ENCODE data around the gene OSTF1.

The OSTF1 gene

DNA sequence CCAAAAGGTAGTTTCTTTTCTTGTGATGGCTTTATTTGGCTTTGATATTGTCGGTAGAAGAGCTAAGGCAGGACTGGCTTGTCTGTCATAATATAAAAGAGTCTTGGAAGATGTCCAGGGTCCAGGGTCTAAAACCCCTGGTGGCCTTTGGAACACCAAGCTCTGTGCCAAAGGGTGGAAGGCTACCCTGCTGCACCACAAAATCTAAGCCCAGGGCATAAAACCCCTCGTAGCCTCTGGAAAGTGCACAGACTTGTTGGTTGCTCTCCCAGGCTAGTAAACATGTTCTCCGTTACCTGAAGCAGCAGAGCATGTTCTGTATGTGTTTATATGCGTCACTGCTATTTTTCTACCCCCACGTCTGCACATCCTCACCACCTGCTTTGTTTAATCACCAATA lies 75.5 kb downstream of the OSTF1 start:
- DNase-seq (ENCODE audit: low spot score): no peak

DNA sequence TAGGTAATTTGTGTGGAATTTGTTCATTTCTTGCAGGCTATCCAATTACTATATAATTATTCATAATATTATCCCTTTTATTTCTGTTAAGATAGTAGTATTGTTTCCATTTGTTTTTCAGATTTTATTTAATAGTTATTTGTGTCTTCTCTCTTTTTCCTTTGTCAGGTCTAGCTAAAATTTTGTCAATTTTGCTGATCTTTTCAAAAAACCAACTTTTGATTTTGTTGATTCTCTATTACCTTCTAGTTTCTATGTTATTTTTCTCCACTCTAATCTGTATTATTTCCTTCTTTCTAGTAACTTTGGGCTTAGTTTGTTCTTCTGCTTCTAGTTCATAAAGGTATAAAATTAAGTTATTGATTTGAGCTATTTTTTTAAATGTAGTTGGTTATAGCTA lies 76.3 kb downstream of the OSTF1 start:
- no peak for DNase-seq (ENCODE audit: low spot score)

DNA sequence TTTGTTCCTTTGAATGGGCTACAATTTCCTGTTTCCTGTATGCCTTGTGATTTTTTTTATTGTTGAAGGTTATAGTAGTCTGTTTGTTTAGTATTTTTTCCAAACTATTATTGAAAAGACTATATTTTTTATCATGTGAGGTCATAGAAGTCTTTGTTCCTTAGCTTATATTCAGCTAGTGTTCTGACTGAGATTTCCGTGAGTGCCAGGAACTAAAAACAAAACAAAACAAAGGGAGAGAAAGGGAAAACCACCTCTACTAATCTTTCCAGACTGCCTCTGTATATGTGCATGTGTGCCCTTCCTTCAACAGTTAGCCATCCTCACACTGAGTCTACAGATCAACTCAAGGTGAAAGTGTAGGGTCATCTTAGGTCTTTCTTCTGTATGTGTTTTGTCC lies 79.0 kb downstream of the OSTF1 start:
- no peak for DNase-seq (ENCODE audit: low spot score)

DNA sequence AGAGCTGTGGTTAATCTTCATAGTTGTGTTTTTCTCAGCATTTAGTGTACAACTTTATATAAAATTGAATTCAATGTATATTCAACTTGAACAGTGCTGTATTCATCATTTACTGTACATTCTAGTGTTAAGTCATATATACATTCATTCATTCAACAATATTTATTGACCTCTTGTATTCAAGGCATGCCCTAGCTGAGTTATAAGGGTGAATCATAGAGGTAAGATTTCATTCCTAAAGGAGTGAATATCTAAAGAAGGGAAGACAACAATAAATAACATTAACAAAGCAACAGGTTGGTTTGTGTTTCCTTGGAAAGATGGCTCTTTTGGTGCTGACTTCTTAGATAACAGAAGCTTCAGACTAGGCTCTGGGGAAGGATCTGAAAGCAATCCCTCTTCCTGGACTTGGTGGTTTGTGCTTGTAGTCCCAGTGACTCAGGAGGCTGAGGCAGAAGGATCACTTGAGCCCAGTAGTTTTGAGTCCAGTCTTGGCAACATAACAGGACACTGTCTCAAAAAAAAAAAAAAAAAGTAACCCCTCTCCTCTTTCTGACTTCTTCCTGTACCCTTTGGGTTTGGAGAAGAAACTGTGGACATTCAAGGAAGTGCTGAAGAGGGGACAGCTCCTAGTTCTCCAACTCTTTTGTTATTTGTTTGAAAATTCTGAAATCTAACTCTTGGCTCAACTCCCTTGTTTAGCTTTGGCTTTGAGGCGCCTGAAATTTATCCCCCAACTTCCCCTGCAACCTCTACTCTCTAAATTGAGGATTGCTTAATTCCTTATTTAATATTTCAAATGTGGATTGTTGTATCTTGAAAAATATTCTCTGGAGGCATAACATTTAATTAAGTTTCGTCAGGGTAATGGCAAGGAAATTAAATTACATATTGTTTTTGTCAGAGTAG lies 80.2 kb downstream of the OSTF1 start:
- DNase-seq (ENCODE audit: low spot score): peak; percentile 31

DNA sequence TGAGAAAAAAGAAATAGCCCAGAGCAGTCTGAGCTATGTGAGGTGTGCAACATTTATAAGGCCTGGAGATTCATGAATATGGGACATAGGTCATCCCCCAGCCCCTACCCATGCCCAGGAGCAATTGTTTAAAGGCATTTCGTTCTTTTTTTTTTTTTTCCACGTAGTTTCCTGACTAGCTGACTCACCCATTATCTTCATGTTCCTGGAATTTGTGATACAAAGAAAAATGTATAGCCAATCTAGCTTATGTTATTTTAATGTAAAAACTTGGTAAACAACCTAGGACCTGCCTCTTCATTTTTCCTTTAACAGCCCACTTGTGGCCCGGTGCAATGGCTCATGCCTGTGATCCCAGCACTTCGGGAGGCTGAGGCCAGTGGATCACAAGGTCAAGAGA lies 81.3 kb downstream of the OSTF1 start:
- no peak for DNase-seq (ENCODE audit: low spot score)

DNA sequence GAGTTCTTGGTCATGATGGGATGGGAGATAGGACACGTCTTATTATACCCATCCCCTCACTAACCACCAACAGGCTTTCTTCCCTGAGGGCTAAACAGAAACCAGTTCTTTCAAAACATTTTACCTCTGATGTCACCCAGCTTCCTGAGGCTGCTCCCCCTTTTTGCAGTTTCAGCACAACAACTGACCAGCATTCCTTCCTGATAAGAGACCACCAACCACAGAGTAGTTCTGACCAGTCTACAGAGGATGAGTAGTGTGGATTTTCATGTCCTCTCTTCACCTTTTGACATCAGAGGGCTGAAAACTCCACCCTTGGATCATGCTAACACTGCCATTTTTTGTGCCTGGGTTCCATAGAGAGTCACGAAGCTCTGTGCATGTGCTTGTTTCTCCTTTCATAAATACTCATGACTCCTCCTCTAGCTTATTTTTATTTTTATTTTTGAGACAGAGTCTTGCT lies 82.6 kb downstream of the OSTF1 start:
- DNase-seq (ENCODE audit: low spot score): no peak

DNA sequence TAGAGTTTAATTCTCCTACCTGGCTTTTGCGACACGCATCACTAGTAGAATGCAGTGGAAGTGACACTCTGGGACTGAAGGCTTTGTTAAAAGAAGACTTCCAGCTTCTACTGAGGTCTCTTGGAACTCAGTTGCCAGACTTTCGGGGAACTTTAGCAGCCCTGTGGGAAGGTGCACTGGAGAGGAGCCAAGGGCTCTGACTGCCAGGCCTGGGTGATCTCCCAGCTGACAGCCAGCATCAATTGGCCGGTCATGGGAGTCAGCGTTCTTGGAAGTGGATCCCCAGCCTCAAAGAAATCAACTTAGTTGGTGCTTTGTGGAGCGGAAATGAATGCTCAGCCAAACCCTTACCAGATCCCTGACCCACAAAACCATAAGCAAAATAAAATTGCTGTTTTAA lies 87.1 kb downstream of the OSTF1 start:
- no peak for DNase-seq (ENCODE audit: low spot score)

DNA sequence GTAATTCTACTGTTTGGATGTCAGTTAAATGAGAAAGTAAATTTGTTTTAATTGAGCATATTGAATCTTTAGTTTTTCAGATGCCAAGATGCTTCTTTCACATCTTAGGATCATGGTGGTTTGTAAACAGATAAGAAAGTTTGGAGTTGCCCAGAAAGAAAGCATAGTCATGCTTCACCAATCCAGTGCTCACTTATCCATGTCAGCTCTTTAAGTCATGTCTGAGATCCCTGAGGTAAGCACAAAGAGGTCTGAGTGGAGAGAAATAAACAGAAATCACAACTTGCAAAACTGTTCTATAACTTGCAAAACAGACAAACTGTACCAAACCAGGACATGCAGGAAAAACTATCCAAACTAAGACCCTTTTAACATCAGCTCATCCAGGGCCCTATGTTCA lies 87.7 kb downstream of the OSTF1 start:
- no peak for DNase-seq (ENCODE audit: low spot score)

DNA sequence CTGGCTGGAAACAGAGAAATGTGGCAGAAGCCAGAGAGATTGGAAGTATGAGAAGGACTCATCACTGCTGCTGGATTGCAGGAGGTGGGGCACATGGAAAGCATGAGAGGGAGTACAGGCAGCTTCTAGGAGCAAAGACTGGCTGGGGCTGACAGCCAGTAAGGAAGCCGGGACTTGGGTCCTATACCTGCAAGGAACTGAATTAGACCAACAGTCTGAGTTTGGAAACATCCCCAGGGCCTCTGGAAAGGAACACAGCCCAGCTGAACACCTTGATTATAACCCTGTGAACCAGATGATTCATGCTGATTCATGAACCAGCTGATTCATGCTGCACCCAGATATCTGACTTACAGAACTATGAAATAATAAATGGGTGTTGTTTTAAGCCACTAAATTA lies 93.4 kb downstream of the OSTF1 start:
- no peak for DNase-seq (ENCODE audit: low spot score)

DNA sequence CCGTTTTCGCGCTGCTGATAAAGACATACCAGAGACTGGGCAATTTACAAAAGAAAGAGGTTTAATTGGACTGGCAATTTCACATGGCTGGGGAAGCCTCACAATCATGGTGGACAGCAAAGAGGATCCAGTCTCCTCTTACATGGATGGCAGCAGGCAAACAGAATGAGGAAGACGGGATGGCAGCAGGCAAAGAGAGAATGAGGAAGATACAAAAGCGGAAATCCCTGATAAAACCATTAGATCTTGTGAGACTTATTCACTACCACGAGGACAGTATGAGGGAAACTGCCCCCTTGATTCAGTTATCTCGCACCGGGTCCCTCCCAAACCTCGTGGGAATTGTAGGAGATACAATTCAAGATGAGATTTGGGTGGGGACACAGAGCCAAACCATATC lies 95.0 kb downstream of the OSTF1 start:
- no peak for DNase-seq (ENCODE audit: low spot score)

DNA sequence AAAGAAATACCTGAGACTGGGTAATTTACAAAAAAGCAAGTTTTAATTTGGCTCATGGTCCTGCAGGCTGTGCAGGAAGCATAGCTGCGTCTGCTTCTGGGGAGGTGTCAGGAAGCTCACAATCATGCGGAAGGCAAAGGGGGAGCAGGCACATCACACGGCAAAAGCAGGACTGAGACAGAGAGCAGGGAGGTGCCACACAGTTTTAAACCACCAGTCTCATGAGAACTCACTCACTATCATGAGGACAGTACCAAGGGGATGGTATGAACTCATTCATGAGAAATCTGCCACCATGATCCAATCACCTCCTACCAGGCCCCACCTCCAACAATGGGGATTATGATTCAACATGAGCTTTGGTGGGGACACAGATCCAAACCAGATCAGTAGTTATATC lies 96.2 kb downstream of the OSTF1 start:
- DNase-seq (ENCODE audit: low spot score): no peak

DNA sequence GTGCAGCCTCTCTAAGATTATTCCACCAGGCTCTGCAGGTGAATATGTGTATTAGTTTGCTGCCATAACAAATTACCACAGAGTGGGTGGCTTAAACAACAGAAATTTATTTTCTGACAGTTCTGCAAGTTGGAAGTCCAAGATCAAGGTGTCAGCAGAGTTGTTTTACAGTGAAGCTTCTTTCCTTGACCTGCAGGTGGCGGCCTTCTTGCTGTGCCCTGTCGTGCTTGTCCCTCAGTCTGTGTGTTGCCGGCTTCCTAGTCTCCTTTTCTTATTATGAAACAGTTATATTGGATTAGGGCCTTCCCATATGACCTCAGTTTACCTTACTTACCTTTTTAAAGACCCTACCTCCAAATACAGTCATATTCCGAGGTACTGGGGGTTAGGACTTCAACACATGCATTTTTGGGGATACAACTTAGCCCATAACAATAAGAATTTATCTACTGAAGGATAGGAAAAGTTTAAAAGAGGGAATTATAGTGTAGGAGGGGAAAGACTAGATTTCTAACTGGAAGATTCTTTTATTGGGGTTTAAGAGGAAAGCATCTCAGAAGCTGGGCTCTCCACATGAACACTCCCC lies 97.4 kb downstream of the OSTF1 start:
- peak; percentile 36 for DNase-seq (ENCODE audit: low spot score)

DNA sequence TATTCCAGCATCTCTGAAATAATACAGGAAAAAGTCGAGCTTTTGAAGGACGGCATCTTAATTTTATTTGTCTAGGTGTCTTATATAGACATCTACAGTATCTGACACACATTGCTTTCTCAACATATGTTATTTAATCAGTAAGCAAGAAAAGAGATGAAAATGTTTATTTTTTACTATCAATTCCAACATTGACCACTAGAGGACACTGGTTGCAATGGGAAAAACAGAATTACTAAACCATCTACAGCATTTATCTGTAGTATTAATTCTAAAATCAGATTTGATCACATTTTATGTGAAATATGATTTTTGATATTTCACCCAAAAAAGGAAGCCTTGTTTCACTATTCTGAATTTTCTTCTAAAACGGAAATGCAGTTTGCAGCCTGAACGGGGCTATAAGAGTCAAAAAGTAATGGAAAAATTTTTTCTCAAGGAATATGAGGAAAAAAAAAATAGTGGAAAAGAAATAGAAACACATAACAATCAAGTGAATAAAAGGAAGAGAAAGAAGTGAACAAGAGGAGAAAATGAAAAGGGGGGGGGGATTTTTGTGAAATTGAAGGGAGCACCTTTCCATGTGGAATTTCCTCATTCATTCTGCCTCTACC lies 98.6 kb downstream of the OSTF1 start:
- DNase-seq (ENCODE audit: low spot score): no peak

DNA sequence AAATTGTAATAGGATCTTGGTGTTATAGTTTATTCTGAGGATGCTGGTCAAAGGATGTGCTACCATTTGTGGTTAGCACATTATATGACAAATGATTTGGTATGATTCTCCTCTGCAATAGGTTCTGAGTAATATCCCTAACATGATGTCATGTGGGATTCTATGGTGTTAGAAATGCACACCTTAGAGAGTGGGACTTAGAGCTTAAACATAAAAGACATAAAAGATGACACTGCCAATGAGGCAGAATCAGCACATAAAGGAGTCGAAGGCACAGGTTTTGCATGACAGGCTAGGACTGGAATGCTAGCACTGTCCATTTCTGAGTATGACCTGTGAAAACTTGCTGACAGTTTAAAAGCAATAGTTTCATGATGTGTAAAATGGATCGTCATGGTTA lies 100.4 kb downstream of the OSTF1 start:
- no peak for DNase-seq (ENCODE audit: low spot score)

DNA sequence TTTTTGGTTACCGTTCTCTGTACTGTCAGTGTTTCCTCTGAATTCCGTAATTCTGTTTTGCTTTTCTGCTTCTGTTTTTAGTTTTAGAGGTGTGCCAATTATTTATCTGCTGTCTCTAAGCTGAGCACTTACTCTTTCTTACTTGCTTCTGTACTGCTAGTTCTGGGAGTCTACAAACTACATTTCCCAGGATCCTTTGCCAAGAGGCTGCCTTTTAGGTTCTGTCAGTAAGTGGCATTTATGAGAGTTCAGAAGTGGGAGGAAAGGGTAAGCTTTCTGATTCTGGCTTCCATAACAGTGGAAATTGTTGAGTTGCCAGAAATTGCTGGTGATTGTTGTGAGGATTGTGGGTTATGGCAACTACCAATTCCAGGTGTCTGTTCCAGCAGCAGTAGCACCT lies 102.4 kb downstream of the OSTF1 start:
- no peak for DNase-seq (ENCODE audit: low spot score)

Small RNA genes within 50 kb of the gene (small RNA-seq; reads per million reads assigned to genes)
- gene RF00019: 0 reads per million in 2 experiments

All from SK-N-DZ (cell line).